ENCODE data around the gene NRG3.

NRG3 gene

DNA sequence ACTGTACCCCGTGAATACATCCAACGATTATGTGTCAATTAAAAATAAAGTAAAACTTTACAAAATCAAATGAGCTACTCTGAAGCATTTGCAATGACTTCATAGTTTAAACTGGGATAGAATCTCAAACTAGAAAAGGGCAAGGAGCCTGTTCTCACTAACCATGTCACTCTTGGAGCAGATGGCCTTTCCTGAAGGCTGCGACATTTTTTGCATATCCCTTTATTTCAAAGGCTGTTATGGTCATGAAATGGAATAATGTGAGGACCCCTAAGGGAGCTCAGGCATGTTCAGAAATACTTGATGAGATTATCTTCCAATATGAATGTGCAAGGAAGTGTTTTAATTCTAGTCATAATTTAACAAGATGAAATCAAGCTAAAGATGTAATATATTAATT is 679.4 kb downstream of the NRG3 start:
- Mint-ChIP-seq H3K27me3 (no peaks in the 10 kb centered on the region), H3K36me3 (no peaks in the 10 kb centered on the region), H3K27ac (no peak overlapping the region), H3K4me3 (no peak overlapping the region), H3K4me1 (no peaks in the 10 kb centered on the region), H3K9me3 (no peaks in the 10 kb centered on the region)
- no peak for DNase-seq
- no peak for ATAC-seq (replicated peaks)

DNA sequence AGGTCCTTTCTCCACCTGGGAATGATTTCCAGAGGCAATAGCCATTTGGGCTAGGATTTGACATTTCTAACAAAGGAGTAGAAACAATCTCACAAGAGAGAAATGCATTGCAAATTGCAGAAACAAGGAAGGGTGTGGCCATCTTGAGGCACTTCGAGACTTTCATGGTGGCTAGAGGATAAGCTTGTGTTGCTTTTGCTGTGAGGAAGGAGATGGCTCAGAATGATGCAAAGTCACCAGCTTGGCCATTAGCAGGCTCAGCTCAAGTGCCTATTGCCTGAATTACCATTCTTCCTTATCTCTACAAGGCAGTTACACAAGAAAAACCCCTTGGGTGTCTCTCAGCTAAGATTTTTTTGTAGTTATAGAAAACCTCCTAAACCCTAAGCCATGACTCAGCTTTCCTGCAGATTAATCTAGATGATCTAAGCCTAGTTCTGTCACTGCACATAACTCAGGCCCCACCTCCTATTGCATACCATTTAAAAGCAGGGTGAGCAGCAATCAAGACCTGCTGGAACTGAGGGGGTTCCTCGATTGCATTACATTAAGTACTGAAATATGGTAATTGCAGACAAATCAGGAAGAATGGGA is 683.1 kb downstream of the NRG3 start:
- ATAC-seq (replicated peaks): no peak
- no peaks in the 10 kb centered on the region for H3K4me1 Mint-ChIP-seq
- no peak for DNase-seq

GRCh38 chr10:82564353-82565196 is 689.6 kb downstream of the NRG3 start:
- DNase-seq: no peak
- Mint-ChIP-seq H3K27ac (no peak overlapping the region), H3K4me3 (no peak overlapping the region), H3K36me3 (no peaks in the 10 kb centered on the region), H3K4me1 (no peaks in the 10 kb centered on the region), H3K9me3 (peaks cover 0 to 3% of the 10 kb centered on the region in 2 donors), H3K27me3 (no peaks in the 10 kb centered on the region)
- no peak for ATAC-seq (replicated peaks)

More for the DNA sequence above, 683.1 kb downstream of the NRG3 start:
- no peaks in the 10 kb centered on the region for H3K27me3 Mint-ChIP-seq
- no peak overlapping the region for H3K4me3 Mint-ChIP-seq
- H3K9me3 Mint-ChIP-seq: no peaks in the 10 kb centered on the region
- no peak overlapping the region for H3K27ac Mint-ChIP-seq
- H3K36me3 Mint-ChIP-seq: no peaks in the 10 kb centered on the region

- Mint-ChIP-seq H3K4me3 (no peak overlapping the region), H3K4me1 (no peaks in the 10 kb centered on the region), H3K27ac (no peak overlapping the region), H3K36me3 (no peaks in the 10 kb centered on the region), H3K27me3 (no peaks in the 10 kb centered on the region), H3K9me3 (peaks cover 0 to 3% of the 10 kb centered on the region in 2 donors)
- DNase-seq (no peak), ATAC-seq (replicated peaks) (no peak)
These were observed 690.2 kb downstream of the NRG3 start for GRCh38 chr10:82565197-82565575.

DNA sequence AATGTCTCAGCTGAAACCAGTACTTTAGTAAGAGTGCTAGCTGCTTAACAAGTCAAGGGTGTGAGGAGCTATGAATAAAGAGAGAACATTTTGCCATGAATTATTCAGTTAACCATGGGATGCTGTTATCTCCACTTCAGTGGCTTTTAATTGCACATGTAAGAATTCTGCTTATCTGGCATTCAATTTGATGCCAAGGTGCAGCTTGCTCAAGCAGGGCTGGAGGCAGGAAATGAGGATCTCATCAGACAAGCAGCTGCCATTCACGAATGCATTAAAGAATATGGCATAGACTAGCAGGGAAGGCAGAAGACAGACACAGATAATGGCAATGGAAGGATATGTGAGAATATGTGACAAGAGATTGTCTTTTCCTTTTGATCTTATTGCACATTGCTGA is 697.8 kb downstream of the NRG3 start:
- H3K9me3 Mint-ChIP-seq: peaks cover 2 to 3% of the 10 kb centered on the region in 2 donors
- H3K27ac Mint-ChIP-seq: no peak overlapping the region
- H3K27me3 Mint-ChIP-seq: no peaks in the 10 kb centered on the region
- ATAC-seq (replicated peaks) (no peak), DNase-seq (no peak)
- no peak overlapping the region for H3K4me3 Mint-ChIP-seq
- H3K36me3 Mint-ChIP-seq: no peaks in the 10 kb centered on the region
- H3K4me1 Mint-ChIP-seq: no peaks in the 10 kb centered on the region

GRCh38 chr10:82574081-82574480 is 699.1 kb downstream of the NRG3 start:
- peaks cover 2 to 3% of the 10 kb centered on the region in 2 donors for H3K9me3 Mint-ChIP-seq
- no peak overlapping the region for H3K4me3 Mint-ChIP-seq
- no peaks in the 10 kb centered on the region for H3K27me3 Mint-ChIP-seq
- no peak for DNase-seq
- no peaks in the 10 kb centered on the region for H3K36me3 Mint-ChIP-seq
- H3K27ac Mint-ChIP-seq: no peak overlapping the region
- no peaks in the 10 kb centered on the region for H3K4me1 Mint-ChIP-seq
- ATAC-seq (replicated peaks): no peak

GRCh38 chr10:82575318-82575717 is 700.3 kb downstream of the NRG3 start:
- DNase-seq (no peak), ATAC-seq (replicated peaks) (no peak)
- Mint-ChIP-seq H3K36me3 (no peaks in the 10 kb centered on the region), H3K9me3 (peaks cover 2 to 3% of the 10 kb centered on the region in 2 donors), H3K4me1 (no peaks in the 10 kb centered on the region), H3K27me3 (no peaks in the 10 kb centered on the region), H3K27ac (no peak overlapping the region), H3K4me3 (no peak overlapping the region)

- ATAC-seq (replicated peaks) (no peak), DNase-seq (no peak)
- no peaks in the 10 kb centered on the region for H3K36me3 Mint-ChIP-seq
- no peak overlapping the region for H3K4me3 Mint-ChIP-seq
- peaks cover 2 to 3% of the 10 kb centered on the region in 2 donors for H3K9me3 Mint-ChIP-seq
- H3K27ac Mint-ChIP-seq: no peak overlapping the region
- no peaks in the 10 kb centered on the region for H3K4me1 Mint-ChIP-seq
- H3K27me3 Mint-ChIP-seq: no peaks in the 10 kb centered on the region
These were observed 701.1 kb downstream of the NRG3 start for GRCh38 chr10:82576093-82576492.

DNA sequence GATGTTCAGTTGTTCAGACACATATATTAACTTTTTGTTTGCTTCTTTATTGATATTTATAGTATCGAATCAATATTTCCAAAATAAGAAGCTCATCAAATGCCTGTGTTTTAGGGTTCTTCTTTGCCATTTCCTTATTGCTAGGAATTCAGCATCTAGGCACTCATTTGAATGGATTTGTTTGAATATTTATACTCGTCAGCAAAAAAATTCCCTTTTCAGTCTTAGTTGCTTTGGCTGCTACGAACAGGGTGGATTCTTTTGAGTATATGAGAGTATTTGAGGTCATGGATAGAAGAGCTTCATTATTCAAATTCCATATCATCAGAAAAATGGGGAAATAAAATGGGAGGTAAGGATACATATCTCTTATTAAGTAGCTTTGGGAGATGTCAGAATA is 706.9 kb downstream of the NRG3 start:
- Mint-ChIP-seq H3K36me3 (no peaks in the 10 kb centered on the region), H3K27me3 (no peaks in the 10 kb centered on the region), H3K9me3 (no peaks in the 10 kb centered on the region), H3K27ac (no peak overlapping the region), H3K4me1 (no peaks in the 10 kb centered on the region), H3K4me3 (no peak overlapping the region)
- no peak for DNase-seq
- no peak for ATAC-seq (replicated peaks)

DNA sequence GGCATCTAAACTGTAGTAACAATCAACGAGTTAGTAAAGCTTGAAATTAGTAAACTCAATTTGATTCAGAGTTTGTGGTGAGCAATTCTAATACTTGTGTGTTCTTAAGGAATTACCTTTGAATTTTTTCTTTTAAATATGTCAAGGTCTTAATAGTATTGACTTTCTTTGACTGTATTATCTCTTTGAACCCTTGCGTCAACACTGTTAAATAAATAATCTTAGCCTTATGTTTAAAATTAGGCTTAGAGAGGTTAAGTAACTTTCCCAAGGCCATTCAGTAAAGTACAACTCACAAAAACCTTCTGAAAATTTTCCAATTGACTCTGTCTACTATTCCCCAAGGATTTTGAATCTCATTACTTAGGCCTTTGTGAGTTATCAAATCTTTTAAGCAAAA is 716.4 kb downstream of the NRG3 start:
- H3K27ac Mint-ChIP-seq: no peak overlapping the region
- H3K4me3 Mint-ChIP-seq: no peak overlapping the region
- no peaks in the 10 kb centered on the region for H3K27me3 Mint-ChIP-seq
- no peak for ATAC-seq (replicated peaks)
- H3K9me3 Mint-ChIP-seq: peaks cover 0 to 4% of the 10 kb centered on the region in 2 donors
- no peaks in the 10 kb centered on the region for H3K4me1 Mint-ChIP-seq
- H3K36me3 Mint-ChIP-seq: no peaks in the 10 kb centered on the region
- DNase-seq: no peak

GRCh38 chr10:82597840-82598239 is 722.8 kb downstream of the NRG3 start:
- Mint-ChIP-seq H3K36me3 (no peaks in the 10 kb centered on the region), H3K4me1 (no peaks in the 10 kb centered on the region), H3K4me3 (no peak overlapping the region), H3K27me3 (no peaks in the 10 kb centered on the region), H3K27ac (no peak overlapping the region), H3K9me3 (no peaks in the 10 kb centered on the region)
- ATAC-seq (replicated peaks): no peak
- DNase-seq: no peak

GRCh38 chr10:82609845-82610244 is 734.9 kb downstream of the NRG3 start:
- Mint-ChIP-seq H3K36me3 (no peaks in the 10 kb centered on the region), H3K27ac (no peak overlapping the region), H3K9me3 (peaks cover 2 to 3% of the 10 kb centered on the region in 2 donors), H3K4me1 (no peaks in the 10 kb centered on the region), H3K4me3 (no peak overlapping the region), H3K27me3 (no peaks in the 10 kb centered on the region)
- DNase-seq: no peak
- ATAC-seq (replicated peaks): no peak

DNA sequence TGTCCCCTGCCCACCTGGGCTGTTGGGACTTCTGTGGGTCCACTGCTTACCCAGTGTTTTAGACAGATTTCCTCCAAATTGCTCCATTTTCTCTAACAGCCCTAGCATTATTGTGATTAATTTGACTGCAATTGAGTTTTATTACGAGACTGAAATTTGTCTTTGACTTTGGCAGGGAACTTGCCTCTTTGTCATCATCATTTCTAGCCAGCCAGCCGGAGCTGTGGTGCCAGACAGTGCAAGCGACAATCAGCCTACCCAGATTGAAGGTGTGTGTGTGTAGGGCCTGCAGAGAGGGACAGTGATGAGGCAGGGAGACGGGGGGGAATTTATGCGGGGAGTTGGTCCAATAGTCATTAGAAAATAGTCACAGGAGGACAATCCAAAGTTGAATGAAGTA is 743.0 kb downstream of the NRG3 start:
- DNase-seq (no peak), ATAC-seq (replicated peaks) (no peak)
- Mint-ChIP-seq H3K9me3 (peaks cover 0 to 2% of the 10 kb centered on the region in 2 donors), H3K4me1 (no peaks in the 10 kb centered on the region), H3K36me3 (no peaks in the 10 kb centered on the region), H3K27me3 (no peaks in the 10 kb centered on the region), H3K27ac (no peak overlapping the region), H3K4me3 (no peak overlapping the region)

- no peak overlapping the region for H3K4me3 Mint-ChIP-seq
These were observed 746.7 kb downstream of the NRG3 start for GRCh38 chr10:82621680-82622079.

GRCh38 chr10:82622479-82622878 is 747.5 kb downstream of the NRG3 start:
- ATAC-seq (replicated peaks): no peak
- no peaks in the 10 kb centered on the region for H3K27me3 Mint-ChIP-seq
- H3K4me1 Mint-ChIP-seq: no peaks in the 10 kb centered on the region
- H3K4me3 Mint-ChIP-seq: no peak overlapping the region
- no peaks in the 10 kb centered on the region for H3K36me3 Mint-ChIP-seq
- H3K27ac Mint-ChIP-seq: no peak overlapping the region
- no peak for DNase-seq
- H3K9me3 Mint-ChIP-seq: peaks cover under 1 to 2% of the 10 kb centered on the region in 2 donors

More at GRCh38 chr10:82621680-82622079, 746.7 kb downstream of the NRG3 start:
- peaks cover 0 to 2% of the 10 kb centered on the region in 2 donors for H3K9me3 Mint-ChIP-seq
- ATAC-seq (replicated peaks): no peak
- H3K4me1 Mint-ChIP-seq: no peaks in the 10 kb centered on the region
- no peak for DNase-seq
- no peak overlapping the region for H3K27ac Mint-ChIP-seq
- H3K27me3 Mint-ChIP-seq: no peaks in the 10 kb centered on the region
- H3K36me3 Mint-ChIP-seq: no peaks in the 10 kb centered on the region
